ENCODE measurements around the gene TEDC1. TPM values are rescaled to one million over a fixed set of nuclear protein-coding genes. Genes with fewer than 3 reads are reported as not detected.
"Not testable (repeated sequence)": the region's sequence is repeated elsewhere in the genome, so short reads cannot be mapped to it uniquely, and the experiment has no call there.

The TEDC1 gene
- total RNA-seq, 1 donor from 2014 or later: 15.4 TPM

GRCh38 chr14:105537580-105538474, 46.8 kb downstream of the TEDC1 start:
- no peak for DNase-seq (ENCODE audit: low spot score)

DNA sequence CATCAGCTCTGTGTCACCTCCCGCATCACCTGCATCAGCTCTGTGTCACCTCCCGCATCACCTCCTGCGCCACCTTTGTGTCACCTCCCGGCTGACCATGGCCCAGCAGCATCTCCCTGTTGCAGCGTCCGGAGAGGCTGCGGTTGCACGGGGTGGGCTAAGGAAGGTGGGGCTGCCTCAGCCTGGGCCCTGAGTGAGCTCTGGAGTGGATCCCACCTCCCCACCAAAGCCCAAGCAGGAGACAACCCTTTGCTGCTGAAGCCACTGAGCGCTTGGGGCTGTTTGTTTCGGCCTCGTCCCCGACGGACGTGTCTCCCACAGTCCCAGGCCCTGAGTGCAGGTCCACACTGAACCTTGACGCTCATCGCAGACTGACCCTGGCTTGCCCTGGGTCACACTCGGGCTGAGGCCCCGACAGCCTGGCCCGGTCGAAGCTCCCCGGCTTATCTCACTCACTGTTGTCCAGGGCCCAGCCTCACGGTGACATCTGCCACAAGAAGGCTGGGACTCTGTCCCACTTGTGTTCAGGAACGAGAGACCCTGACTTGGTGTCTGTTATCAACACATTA, 47.5 kb downstream of the TEDC1 start:
- DNase-seq (ENCODE audit: low spot score): no peak

DNA sequence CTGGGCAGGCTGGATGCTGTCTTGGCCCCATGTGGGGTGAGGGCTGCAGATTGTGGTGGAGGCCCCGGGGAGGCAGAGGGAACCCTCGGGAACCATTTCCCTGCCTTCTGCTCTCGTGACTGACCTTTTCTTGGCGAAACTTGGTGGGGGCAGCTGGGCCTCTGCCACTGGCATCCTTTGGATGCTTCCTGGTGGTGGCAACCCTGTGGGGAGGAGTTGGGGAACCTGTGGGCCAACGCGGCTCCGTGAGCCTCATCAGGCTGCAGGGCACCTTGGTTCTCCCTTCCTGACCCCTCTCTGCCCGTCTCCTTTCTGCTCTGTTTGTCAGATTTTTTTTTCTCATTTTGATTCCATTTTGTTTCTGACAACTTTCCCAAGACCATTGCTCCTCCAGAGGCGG, 49.8 kb downstream of the TEDC1 start:
- no peak for DNase-seq (ENCODE audit: low spot score)

GRCh38 chr14:105541218-105541875, 50.3 kb downstream of the TEDC1 start:
- no peak for DNase-seq (ENCODE audit: low spot score)

DNA sequence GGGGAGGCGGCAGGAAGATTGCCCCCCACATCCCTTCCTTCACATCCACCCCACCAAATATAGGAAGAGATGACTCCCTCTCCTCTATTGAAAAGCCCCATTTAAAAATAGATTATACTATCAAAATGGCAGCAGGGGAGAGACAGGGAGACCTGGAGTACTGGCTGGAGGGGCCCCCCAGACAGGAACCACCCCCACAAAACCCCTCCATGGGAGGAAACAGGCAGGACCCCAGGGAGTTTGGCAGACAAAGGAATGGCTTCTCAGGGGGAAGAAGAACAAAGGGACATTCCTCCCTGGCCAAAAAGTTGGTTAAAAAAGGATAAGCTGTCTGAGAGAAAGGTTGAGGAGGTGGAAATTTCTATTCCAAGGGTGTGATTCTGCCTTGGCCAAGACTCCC, 54.6 kb downstream of the TEDC1 start:
- DNase-seq (ENCODE audit: low spot score): not testable (repeated sequence)

DNA sequence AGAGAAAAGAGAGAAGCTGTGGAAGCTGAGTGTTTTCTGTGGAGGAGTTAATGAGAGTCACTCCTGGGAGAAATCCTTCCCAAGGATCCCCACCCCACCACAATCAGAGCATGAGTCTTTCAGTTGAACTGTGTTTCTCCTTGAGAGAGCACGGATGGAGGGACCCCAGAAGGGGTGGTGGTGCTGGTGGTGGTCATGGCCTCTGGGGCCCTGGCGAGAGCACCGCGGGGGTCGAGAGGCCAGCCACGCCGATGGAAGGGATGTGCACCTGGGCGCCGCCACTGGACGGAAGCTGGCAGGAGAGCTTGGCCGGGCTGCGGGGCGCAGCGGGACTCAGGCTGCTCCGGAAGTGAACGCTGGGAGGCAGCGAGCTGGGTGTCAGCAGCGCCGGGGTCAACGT, 55.4 kb downstream of the TEDC1 start:
- DNase-seq (ENCODE audit: low spot score): not testable (repeated sequence)

DNA sequence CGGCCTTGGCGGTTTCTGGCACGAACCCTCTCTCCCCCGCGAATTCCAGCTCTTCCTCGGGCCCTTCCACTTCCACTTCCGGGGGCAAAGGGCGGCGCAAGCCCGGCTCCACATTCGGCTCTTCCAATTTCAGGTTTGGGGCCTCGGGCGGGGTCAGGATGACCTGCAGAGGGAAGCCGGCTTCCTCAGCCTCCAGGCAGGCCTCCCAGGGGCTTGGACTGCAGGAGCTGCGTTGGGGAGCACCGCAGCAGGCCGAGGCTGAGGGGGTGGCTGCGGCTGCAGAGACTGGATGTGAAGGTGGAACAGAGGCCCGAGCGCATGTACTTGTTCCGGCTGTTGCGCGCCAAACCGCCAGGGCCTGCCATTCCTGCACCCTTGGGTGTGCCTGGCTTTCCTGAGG, 56.0 kb downstream of the TEDC1 start:
- not testable (repeated sequence) for DNase-seq (ENCODE audit: low spot score)

- no peak for DNase-seq (ENCODE audit: low spot score)
Observed at GRCh38 chr14:105547741-105548169, 56.7 kb downstream of the TEDC1 start.

Other genes with a start within 250 kb of the TEDC1 start
- 33.0 TPM for gene BTBD6, start 242.7 kb upstream of the TEDC1 start, total RNA-seq (ENCODE audit: insufficient read depth, low replicate concordance)
- gene BRF1, start 190.2 kb upstream of the TEDC1 start, total RNA-seq (ENCODE audit: insufficient read depth, low replicate concordance): 41.9 TPM
- gene PACS2, start 176.5 kb upstream of the TEDC1 start, total RNA-seq (ENCODE audit: insufficient read depth, low replicate concordance): 17.8 TPM
- gene TEX22, start 92.7 kb upstream of the TEDC1 start, total RNA-seq (ENCODE audit: insufficient read depth, low replicate concordance): not detected
- 30.3 TPM for gene MTA1, start 71.4 kb upstream of the TEDC1 start, total RNA-seq (ENCODE audit: insufficient read depth, low replicate concordance)
- gene CRIP2, start 16.4 kb upstream of the TEDC1 start, total RNA-seq (ENCODE audit: insufficient read depth, low replicate concordance): 62.4 TPM
- gene CRIP1, start 4.4 kb upstream of the TEDC1 start, total RNA-seq (ENCODE audit: insufficient read depth, low replicate concordance): 24.1 TPM
- 6.0 TPM for gene TMEM121, start 35.3 kb downstream of the TEDC1 start, total RNA-seq (ENCODE audit: insufficient read depth, low replicate concordance)

Measured in umbilical cord (tissue), 2 donors.